ENCODE results near the gene TNRC6B.

DNA sequence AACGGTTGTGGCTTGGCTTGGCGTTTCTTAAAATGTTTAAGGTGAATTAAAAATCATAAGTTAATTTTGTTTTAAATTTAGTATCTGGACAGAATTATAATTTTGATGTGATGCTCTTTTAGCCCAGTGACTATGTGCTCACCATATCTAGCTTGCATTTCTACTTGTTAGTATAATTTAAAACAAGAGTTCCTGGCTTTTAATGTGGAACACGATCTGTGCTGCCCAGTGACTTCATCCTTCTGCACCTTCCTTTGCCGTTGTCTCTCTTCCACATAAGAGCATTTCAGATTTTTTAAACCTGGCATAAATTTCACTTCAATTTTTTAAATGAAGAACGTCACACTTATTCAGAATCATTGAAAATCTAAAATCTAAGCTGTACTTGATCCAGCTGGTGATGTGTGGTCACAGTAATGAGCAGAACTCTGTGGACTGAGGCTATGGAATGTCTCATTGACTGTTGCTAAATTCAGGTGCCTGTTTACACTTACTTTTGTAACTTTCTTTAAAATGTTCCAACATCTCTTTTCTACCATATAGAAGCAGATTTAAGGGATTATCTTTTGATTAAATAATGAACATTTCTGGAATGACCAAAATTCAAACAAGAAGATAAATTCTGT lies 93.1 kb downstream of the TNRC6B start:
- TF ChIP-seq CTCF (conservative IDR thresholded peaks at IDR 0.05; ENCODE audit: low read depth, low read length): no peak
- TF ChIP-seq EZH2 (IDR thresholded peaks at IDR 0.05; ENCODE audit: borderline replicate concordance, low read depth, low read length, poor library complexity, severe bottlenecking): no peak
